ENCODE data around the gene OLAH.

Gene OLAH

DNA sequence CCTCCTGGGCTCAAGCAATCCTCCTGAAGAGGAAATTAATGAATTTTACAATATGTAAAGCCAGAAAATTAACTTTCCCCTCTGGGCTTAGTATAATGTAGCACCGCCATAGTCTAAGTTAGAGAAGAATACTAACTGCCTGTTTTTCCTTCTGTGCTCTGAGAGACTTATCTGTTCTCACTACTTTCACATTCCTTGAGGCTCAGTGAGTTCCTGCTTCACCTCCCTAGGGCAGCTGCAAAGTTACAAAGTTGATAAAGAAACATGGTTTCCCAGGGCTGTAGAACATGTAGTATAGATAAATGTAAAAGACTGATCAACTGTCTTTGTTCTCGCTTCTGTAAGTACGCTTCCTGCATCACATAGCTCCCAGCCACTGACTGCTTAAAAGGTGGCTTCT lies 16.0 kb upstream of the OLAH start:
- TF ChIP-seq, protein P1, sequence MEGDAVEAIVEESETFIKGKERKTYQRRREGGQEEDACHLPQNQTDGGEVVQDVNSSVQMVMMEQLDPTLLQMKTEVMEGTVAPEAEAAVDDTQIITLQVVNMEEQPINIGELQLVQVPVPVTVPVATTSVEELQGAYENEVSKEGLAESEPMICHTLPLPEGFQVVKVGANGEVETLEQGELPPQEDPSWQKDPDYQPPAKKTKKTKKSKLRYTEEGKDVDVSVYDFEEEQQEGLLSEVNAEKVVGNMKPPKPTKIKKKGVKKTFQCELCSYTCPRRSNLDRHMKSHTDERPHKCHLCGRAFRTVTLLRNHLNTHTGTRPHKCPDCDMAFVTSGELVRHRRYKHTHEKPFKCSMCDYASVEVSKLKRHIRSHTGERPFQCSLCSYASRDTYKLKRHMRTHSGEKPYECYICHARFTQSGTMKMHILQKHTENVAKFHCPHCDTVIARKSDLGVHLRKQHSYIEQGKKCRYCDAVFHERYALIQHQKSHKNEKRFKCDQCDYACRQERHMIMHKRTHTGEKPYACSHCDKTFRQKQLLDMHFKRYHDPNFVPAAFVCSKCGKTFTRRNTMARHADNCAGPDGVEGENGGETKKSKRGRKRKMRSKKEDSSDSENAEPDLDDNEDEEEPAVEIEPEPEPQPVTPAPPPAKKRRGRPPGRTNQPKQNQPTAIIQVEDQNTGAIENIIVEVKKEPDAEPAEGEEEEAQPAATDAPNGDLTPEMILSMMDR (IDR thresholded peaks at IDR 0.05): no peak
- H3K4me1 ChIP-seq (ENCODE audit: control insufficient read depth in 1 of 2, insufficient read depth in 1 of 2, low read depth in 1 of 2, low read length in 1 of 2): no peaks in the 10 kb centered on the region
- H3K9me3 ChIP-seq: no peaks in the 10 kb centered on the region
- H3K4me3 ChIP-seq (ENCODE audit: low read depth in 1 of 2, low read length in 1 of 2): no peak overlapping the region
- H3K27me3 ChIP-seq: no peaks in the 10 kb centered on the region
- no peaks in the 10 kb centered on the region for H3K36me3 ChIP-seq
- H3K27ac ChIP-seq: no peak overlapping the region

DNA sequence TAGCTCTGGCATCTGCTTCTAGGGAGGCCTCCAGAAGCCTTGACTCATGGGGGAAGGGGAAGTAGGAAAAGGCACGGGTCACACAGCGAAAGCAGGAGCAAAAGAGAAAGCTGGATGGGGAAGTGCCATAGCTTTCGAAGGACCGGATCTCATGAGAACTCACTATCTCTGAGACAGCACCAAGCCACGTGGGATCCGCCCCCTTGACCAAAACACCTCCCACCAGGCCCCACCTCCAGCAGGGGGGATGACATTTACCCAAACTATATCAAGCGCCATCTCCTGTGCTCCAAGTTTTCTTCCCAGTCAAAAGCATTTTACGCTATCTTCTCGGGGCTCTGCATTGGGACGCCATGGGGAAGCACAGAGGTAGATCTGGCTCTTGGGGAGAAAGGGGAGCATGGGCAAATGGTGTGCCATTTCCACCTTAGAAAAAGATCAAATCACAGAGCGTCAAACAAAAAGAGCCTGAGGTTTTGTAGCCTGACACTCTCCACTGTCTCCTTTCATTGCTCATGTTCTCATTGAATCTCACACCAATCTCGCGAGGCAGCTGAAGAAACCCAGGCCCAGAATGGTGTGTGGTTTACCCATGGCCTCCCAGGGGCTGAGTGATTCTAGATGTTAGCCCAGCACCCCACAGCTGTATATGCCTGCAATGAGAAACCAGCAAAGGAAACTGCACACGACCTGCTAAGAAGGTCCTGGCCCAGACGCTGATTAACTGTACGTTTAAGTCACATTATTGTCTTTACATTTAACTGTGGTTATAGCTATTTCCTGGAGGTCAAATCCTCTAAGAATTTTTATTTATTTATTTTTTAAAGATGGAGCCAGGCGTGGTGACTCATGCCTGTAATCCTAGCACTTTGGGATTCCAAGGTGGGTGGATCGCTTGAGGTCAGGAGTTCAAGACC lies 8.1 kb upstream of the OLAH start:
- no peaks in the 10 kb centered on the region for H3K9me3 ChIP-seq
- H3K36me3 ChIP-seq: no peaks in the 10 kb centered on the region
- H3K27me3 ChIP-seq: no peaks in the 10 kb centered on the region
- H3K27ac ChIP-seq: peak overlapping the region; percentile 2
- TF ChIP-seq, protein P1 (IDR thresholded peaks at IDR 0.05): no peak
- H3K4me3 ChIP-seq (ENCODE audit: low read depth in 1 of 2, low read length in 1 of 2): no peak overlapping the region
- peaks cover 38 to 41% of the 10 kb centered on the region in 2 experiments for H3K4me1 ChIP-seq (ENCODE audit: control insufficient read depth in 1 of 2, insufficient read depth in 1 of 2, low read depth in 1 of 2, low read length in 1 of 2)

DNA sequence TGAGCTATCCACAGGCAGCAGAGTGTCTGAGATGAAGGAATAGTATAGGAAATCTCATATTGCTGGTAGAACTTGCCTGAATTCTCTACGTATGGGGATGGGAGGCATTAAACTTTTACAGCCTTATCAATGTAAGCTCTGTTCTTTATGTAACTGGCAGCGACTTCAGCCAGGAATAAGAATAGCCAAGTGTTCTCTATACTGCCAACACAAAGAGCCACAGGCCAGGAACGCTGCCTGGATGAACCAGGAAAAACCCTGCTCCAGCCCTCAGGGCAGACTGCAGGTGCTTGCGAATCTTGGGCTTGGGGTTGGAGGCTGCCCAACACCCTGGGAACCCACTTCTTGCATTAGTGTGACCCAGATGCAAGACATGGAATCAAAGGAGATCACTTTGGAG lies 6.1 kb upstream of the OLAH start:
- peaks cover 41 to 45% of the 10 kb centered on the region in 2 experiments for H3K4me1 ChIP-seq (ENCODE audit: control insufficient read depth in 1 of 2, insufficient read depth in 1 of 2, low read depth in 1 of 2, low read length in 1 of 2)

DNA sequence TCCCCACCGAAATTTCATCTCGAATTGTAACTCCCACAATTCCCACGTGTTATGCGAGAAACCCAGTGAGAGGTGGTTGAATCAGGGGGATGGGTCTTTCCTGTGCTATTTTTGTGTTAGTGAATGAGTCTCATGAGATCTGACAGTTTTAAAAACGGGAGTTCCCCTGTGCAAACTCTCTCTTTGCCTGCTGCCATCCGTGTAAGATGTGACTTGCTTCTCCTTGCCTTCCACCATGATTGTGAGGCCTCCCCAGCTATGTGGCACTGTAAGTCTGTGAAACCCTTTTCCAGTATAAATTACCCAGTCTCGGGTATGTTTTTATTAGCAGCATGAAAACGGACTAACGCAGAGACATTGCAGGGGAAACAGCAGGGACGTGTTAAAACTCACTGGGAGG lies 5.3 kb upstream of the OLAH start:
- Histone ChIP-seq H3K9me3 (no peaks in the 10 kb centered on the region), H3K27ac (no peak overlapping the region), H3K4me1 (ENCODE audit: control insufficient read depth in 1 of 2, insufficient read depth in 1 of 2, low read depth in 1 of 2, low read length in 1 of 2) (peaks cover 38 to 43% of the 10 kb centered on the region in 2 experiments), H3K4me3 (ENCODE audit: low read depth in 1 of 2, low read length in 1 of 2) (no peak overlapping the region), H3K27me3 (no peaks in the 10 kb centered on the region), H3K36me3 (no peaks in the 10 kb centered on the region)
- TF ChIP-seq, protein P1 (IDR thresholded peaks at IDR 0.05): no peak

More for the DNA sequence above, 6.1 kb upstream of the OLAH start:
- Histone ChIP-seq H3K27me3 (no peaks in the 10 kb centered on the region), H3K4me3 (ENCODE audit: low read depth in 1 of 2, low read length in 1 of 2) (no peak overlapping the region), H3K27ac (no peak overlapping the region), H3K9me3 (no peaks in the 10 kb centered on the region), H3K36me3 (no peaks in the 10 kb centered on the region)
- TF ChIP-seq, protein P1 (IDR thresholded peaks at IDR 0.05): no peak

DNA sequence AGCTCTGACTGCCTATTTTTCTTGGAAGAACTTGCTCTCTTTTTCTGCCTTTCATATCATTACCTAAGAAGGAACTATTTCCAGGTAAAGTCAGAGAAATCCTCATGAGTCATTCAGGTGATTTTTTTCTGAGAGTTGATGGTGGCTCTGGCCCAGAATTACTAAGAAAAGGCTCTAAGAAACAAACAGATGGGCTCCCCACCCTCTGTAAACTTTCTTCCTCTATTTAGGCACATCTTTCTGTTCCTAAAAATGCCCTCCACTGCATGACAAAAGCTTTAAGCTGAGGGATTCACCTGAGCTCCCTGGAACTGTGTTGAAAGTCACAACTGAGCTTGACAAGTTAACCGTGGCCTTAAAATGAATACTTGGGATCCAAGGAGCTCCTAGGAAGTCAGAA lies 1.6 kb downstream of the OLAH start:
- Histone ChIP-seq H3K27me3 (no peaks in the 10 kb centered on the region), H3K27ac (no peak overlapping the region), H3K4me1 (ENCODE audit: control insufficient read depth in 1 of 2, insufficient read depth in 1 of 2, low read depth in 1 of 2, low read length in 1 of 2) (peaks cover 12 to 13% of the 10 kb centered on the region in 2 experiments), H3K4me3 (ENCODE audit: low read depth in 1 of 2, low read length in 1 of 2) (no peak overlapping the region), H3K36me3 (no peaks in the 10 kb centered on the region), H3K9me3 (no peaks in the 10 kb centered on the region)
- TF ChIP-seq, protein P1 (IDR thresholded peaks at IDR 0.05): no peak

Data from neutrophil (primary cell).